K562 (cell line): ENCODE data around the gene SLK. TPM values are rescaled to one million over a fixed set of nuclear protein-coding genes. Genes with fewer than 3 reads are reported as not detected.

Experiments
- ZBTB40 ChIP-seq, 2 experiments: fragments of 450-650 bp in 1 of 2; sonication (generic) in 1 of 2; formaldehyde crosslinking in 1 of 2; IDR thresholded peaks; 2 replicates each; pipeline versions ENCODE4 v1.7.1 to v1.9.0; 2016 to 2022; ENCODE audit warnings: inconsistent platforms in 1 of 2, mild to moderate bottlenecking in 1 of 2, missing genetic modification reagents in 1 of 2
- polyA plus RNA-seq, 8 experiments: library from polyadenylated mRNA; depleted of rRNA in 4 of 8; stranded (reverse) in 5 of 8; unstranded in 3 of 8; fragments of >200 nt; fragmentation: Nextera tagmentation in 2 of 8; fragmentation: Illumina TruSeq in 1 of 8; extraction: Ambion mirVana in 2 of 8; extraction: Trizol in 1 of 8; gene quantifications; 2 replicates each; pipeline versions ENCODE4 v1.2.1 to v1.2.3, GENCODE V29; 2011 to 2014; ENCODE audit warnings: inconsistent platforms in 1 of 8, missing spikeins in 1 of 8
- total RNA-seq, 7 experiments: library from RNA; depleted of rRNA in 6 of 7; stranded (reverse); fragments of >200 nt in 6 of 7; fragmentation: Illumina TruSeq in 2 of 7; extraction: Trizol in 2 of 7; gene quantifications; 2 replicates each; pipeline versions ENCODE4 v1.2.1 to v1.2.3, GENCODE V29; 2011 to 2021; ENCODE audit warnings: low replicate concordance in 1 of 7

The SLK gene
- total and polyA plus RNA-seq, 9 of the 15 experiments (the other 6 are each of a cell fraction or from before 2014, with no cell fraction given), result 8.2 to 40.0 (median 23.4) TPM

- TF ChIP-seq ZBTB40 (IDR thresholded peaks at IDR 0.05), result peak; percentile 25; the same call in 1 of the 2 replicates
- TF ChIP-seq ZBTB40 (CRISPR knock-in tag; IDR thresholded peaks at IDR 0.05), result no peak
These were observed 45.2 kb upstream of the SLK start (continued) for GRCh38 chr10:103921750-103922195.
